ENCODE data around the gene TRIM46. TPM values are rescaled to one million over a fixed set of nuclear protein-coding genes. Genes with fewer than 3 reads are reported as not detected.
A peak's percentile ranks its signal among the peaks of the same experiment; 100 is the strongest.

The TRIM46 gene
- total and polyA plus RNA-seq, 9 of the 15 experiments (the other 6 are each of a cell fraction or from before 2014, with no cell fraction given) = 0.05 to 0.60 (median 0.16) TPM; not detected in 3

- peaks cover 18% of the 10 kb centered on the region for H3K79me2 ChIP-seq (ENCODE audit: control insufficient read depth, insufficient read depth, low read length)
- H3K4me2 ChIP-seq (ENCODE audit: insufficient read depth, low read length) = peak within 1 kb of the TSS; percentile 100
- intact Hi-C loops (cut with micrococcal nuclease) (loop anchor here (1.0 to 2.0 kb wide), 3 partner anchors 18 to 115 kb away; no protein-coding TSS in a partner anchor), in situ Hi-C loops (cut with MboI) (loop anchor here (5.0 kb wide), 1 partner anchor 389 kb away; no protein-coding TSS in a partner anchor)
- ChIA-PET CTCF (ENCODE audit: low intra/inter-chr PET ratio) (interaction anchor here (0.6 to 2.2 kb wide), 4 partner anchors 19 to 384 kb away, joined by 3 to 31 read pairs (median 4); no protein-coding TSS in a partner anchor), POLR2A (interaction anchor here (0.8 to 2.2 kb wide), 6 partner anchors 10 to 92 kb away, joined by 3 to 10 read pairs (median 3); no protein-coding TSS in a partner anchor)
- no peaks in the 10 kb centered on the region for H3K9me1 ChIP-seq (ENCODE audit: control insufficient read depth, insufficient read depth, low read length)
- ATAC-seq (no peak), FAIRE-seq (no peak), DNase-seq (ENCODE audit: extremely low read depth in 1 of 4, low spot score in 3 of 4) (peak in 1 of 4 experiments; percentile 40)
- H3K27ac ChIP-seq (ENCODE audit: extremely low read depth, low read depth, low read length) = peak within 1 kb of the TSS; percentile 97
- 36% methylated on average over 14 of the region's 17 CpGs for WGBS (ENCODE audit: insufficient coverage, low coverage, missing lambda C conversion rate)
- H3K36me3 ChIP-seq (ENCODE audit: control insufficient read depth, insufficient read depth, low read length) = peaks cover 22% of the 10 kb centered on the region; the same call in 2 of the 3 replicates
- H3K9ac ChIP-seq (ENCODE audit: insufficient read depth in 1 of 2, low read depth in 2 of 2, low read length in 2 of 2) = peak within 1 kb of the TSS; percentile 100
- H4K20me1 ChIP-seq (replicated peaks; ENCODE audit: control insufficient read depth, insufficient read depth, low read length) = no peaks in the 10 kb centered on the region
- H3K27me3 ChIP-seq (ENCODE audit: control insufficient read depth in 2 of 2, insufficient read depth in 2 of 2, low read length in 2 of 2) = no peaks in the 10 kb centered on the region
- peak within 1 kb of the TSS; percentile 95 for H2AFZ ChIP-seq (ENCODE audit: low read depth, low read length)
- H3K4me1 ChIP-seq (replicated peaks in 1 of 2; ENCODE audit: control insufficient read depth in 2 of 2, insufficient read depth in 2 of 2, low read length in 2 of 2) = peaks cover 19 to 30% of the 10 kb centered on the region in 2 experiments
- H3K4me3 ChIP-seq = peak within 1 kb of the TSS; percentile 100
- peaks cover 3% of the 10 kb centered on the region; the same call in 1 of the 2 replicates for H3K9me3 ChIP-seq (replicated peaks; ENCODE audit: control insufficient read depth, insufficient read depth, low read depth, low read length)
- BruUV-seq (replicated peaks) = TSS peak; percentile 83
- TF ChIP-seq HDAC3 (IDR thresholded peaks at IDR 0.05; ENCODE audit: borderline replicate concordance, partially characterized antibody) (no peak), ZBTB26 (CRISPR knock-in tag; IDR thresholded peaks at IDR 0.05) (peak; percentile 25; the same call in 1 of the 2 replicates), SMAD3 (CRISPR knock-in tag; conservative IDR thresholded peaks at IDR 0.05) (no peak), FOXP1 (CRISPR knock-in tag; IDR thresholded peaks at IDR 0.05) (peak; percentile 68; the same call in 1 of the 2 replicates), KLF1 (tag; IDR thresholded peaks at IDR 0.05) (no peak), POLR2B (IDR thresholded peaks at IDR 0.05; ENCODE audit: low read depth, partially characterized antibody) (peak; percentile 66), ZNF644 (tag; IDR thresholded peaks at IDR 0.05; ENCODE audit: low read depth) (no peak), ZNF740 (CRISPR knock-in tag; IDR thresholded peaks at IDR 0.05) (peak; percentile 6; the same call in 1 of the 2 replicates), ZNF740 (tag; IDR thresholded peaks at IDR 0.05) (no peak; a peak in 1 of 4 replicates), FOXM1 (IDR thresholded peaks at IDR 0.05; ENCODE audit: low read depth) (no peak), FOXM1 (CRISPR knock-in tag; IDR thresholded peaks at IDR 0.05; ENCODE audit: low read depth) (no peak), DPF2 (IDR thresholded peaks at IDR 0.05) (no peak; the same call in 1 of the 2 replicates), NCOA1 (IDR thresholded peaks at IDR 0.05; ENCODE audit: low read depth) (peak; percentile 38; the same call in 1 of the 2 replicates), FOXA3 (CRISPR knock-in tag; conservative IDR thresholded peaks at IDR 0.05 in 1 of 2, IDR thresholded peaks at IDR 0.05 in 1 of 2) (peak in 1 of 2 experiments; percentile 65; a peak in 1 of 4 replicates), AFF1 (IDR thresholded peaks at IDR 0.05; ENCODE audit: low read depth in 1 of 2, partially characterized antibody in 2 of 2) (peak in 1 of 2 experiments; percentile 42)
These were observed 34.3 kb downstream of the TRIM46 start, which contains the start of gene THBS3 for GRCh38 chr1:155207806-155208540. Gene THBS3, minus strand, starts transcription at chr1:155207897. Its CDS starts 21 bp downstream, at chr1:155207876.
